ENCODE data around the gene RAP1A. TPM values are rescaled to one million over a fixed set of nuclear protein-coding genes. Genes with fewer than 3 reads are reported as not detected.
A peak's percentile ranks its signal among the peaks of the same experiment; 100 is the strongest.

Gene RAP1A
- total and polyA plus RNA-seq, 4 donors = 108 to 318 (median 149) TPM

GRCh38 chr1:111720274-111720976 lies 100.8 kb downstream of the RAP1A start:
- ATAC-seq (ENCODE audit: low FRiP score) (peak; percentile 30), DNase-seq (no peak)
- Histone ChIP-seq H3K4me3 (ENCODE audit: low read length in 2 of 2) (no peak overlapping the region), H3K4me1 (ENCODE audit: control insufficient read depth in 1 of 2, insufficient read depth in 2 of 2, low read length in 2 of 2) (no peaks in the 10 kb centered on the region), H3K36me3 (ENCODE audit: control insufficient read depth in 1 of 2, insufficient read depth in 2 of 2, low read length in 1 of 2) (no peaks in the 10 kb centered on the region), H3K9me3 (ENCODE audit: control insufficient read depth, low read length) (no peaks in the 10 kb centered on the region), H3K27ac (ENCODE audit: low read depth in 1 of 2, low read length in 2 of 2) (no peak overlapping the region), H3K27me3 (ENCODE audit: control insufficient read depth in 1 of 2, insufficient read depth in 2 of 2, low read length in 1 of 2) (no peaks in the 10 kb centered on the region)
- intact Hi-C loops (cut with DNase I) = no loop called here
- 49 to 50% methylated on average over 7 of the region's 7 CpGs for WGBS, 2 donors

GRCh38 chr1:111720977-111721786 lies 101.6 kb downstream of the RAP1A start:
- H3K4me3 ChIP-seq (ENCODE audit: low read length in 2 of 2) = no peak overlapping the region
- H3K9me3 ChIP-seq (ENCODE audit: control insufficient read depth, low read length) = no peaks in the 10 kb centered on the region
- DNase-seq = no peak
- intact Hi-C loops (cut with DNase I) = no loop called here
- no peaks in the 10 kb centered on the region for H3K36me3 ChIP-seq (ENCODE audit: control insufficient read depth in 1 of 2, insufficient read depth in 2 of 2, low read length in 1 of 2)
- WGBS, 2 donors = 72 to 74% methylated on average over 10 of the region's 10 CpGs
- no peak overlapping the region for H3K27ac ChIP-seq (ENCODE audit: low read depth in 1 of 2, low read length in 2 of 2)
- no peak for ATAC-seq (ENCODE audit: low FRiP score)
- no peaks in the 10 kb centered on the region for H3K4me1 ChIP-seq (ENCODE audit: control insufficient read depth in 1 of 2, insufficient read depth in 2 of 2, low read length in 2 of 2)
- H3K27me3 ChIP-seq (ENCODE audit: control insufficient read depth in 1 of 2, insufficient read depth in 2 of 2, low read length in 1 of 2) = no peaks in the 10 kb centered on the region

- no peak for DNase-seq
- no peak for ATAC-seq (ENCODE audit: low FRiP score)
- Histone ChIP-seq H3K36me3 (ENCODE audit: control insufficient read depth in 1 of 2, insufficient read depth in 2 of 2, low read length in 1 of 2) (peaks cover 0 to 3% of the 10 kb centered on the region in 2 donors), H3K4me1 (ENCODE audit: control insufficient read depth in 1 of 2, insufficient read depth in 2 of 2, low read length in 2 of 2) (no peaks in the 10 kb centered on the region), H3K27me3 (ENCODE audit: control insufficient read depth in 1 of 2, insufficient read depth in 2 of 2, low read length in 1 of 2) (no peaks in the 10 kb centered on the region), H3K9me3 (ENCODE audit: control insufficient read depth, low read length) (no peaks in the 10 kb centered on the region), H3K27ac (ENCODE audit: low read depth in 1 of 2, low read length in 2 of 2) (no peak overlapping the region), H3K4me3 (ENCODE audit: low read length in 2 of 2) (no peak overlapping the region)
- 81 to 84% methylated on average over 7 of the region's 7 CpGs for WGBS, 2 donors
- intact Hi-C loops (cut with DNase I) = no loop called here
Observed at GRCh38 chr1:111723091-111723806, 103.7 kb downstream of the RAP1A start.

GRCh38 chr1:111723871-111724270 lies 104.3 kb downstream of the RAP1A start:
- no peak overlapping the region for H3K4me3 ChIP-seq (ENCODE audit: low read length in 2 of 2)
- WGBS, 2 donors = 62 to 65% methylated on average over 1 of the region's 1 CpG
- H3K4me1 ChIP-seq (ENCODE audit: control insufficient read depth in 1 of 2, insufficient read depth in 2 of 2, low read length in 2 of 2) = no peaks in the 10 kb centered on the region
- intact Hi-C loops (cut with DNase I) = no loop called here
- DNase-seq (no peak), ATAC-seq (ENCODE audit: low FRiP score) (no peak)
- no peak overlapping the region for H3K27ac ChIP-seq (ENCODE audit: low read depth in 1 of 2, low read length in 2 of 2)
- H3K9me3 ChIP-seq (ENCODE audit: control insufficient read depth, low read length) = no peaks in the 10 kb centered on the region
- no peaks in the 10 kb centered on the region for H3K27me3 ChIP-seq (ENCODE audit: control insufficient read depth in 1 of 2, insufficient read depth in 2 of 2, low read length in 1 of 2)
- H3K36me3 ChIP-seq (ENCODE audit: control insufficient read depth in 1 of 2, insufficient read depth in 2 of 2, low read length in 1 of 2) = peaks cover 0 to 3% of the 10 kb centered on the region in 2 donors

GRCh38 chr1:111725192-111725591 lies 105.6 kb downstream of the RAP1A start:
- DNase-seq (no peak), ATAC-seq (ENCODE audit: low FRiP score) (peak; percentile 34)
- no peak overlapping the region for H3K27ac ChIP-seq (ENCODE audit: low read depth in 1 of 2, low read length in 2 of 2)
- H3K4me1 ChIP-seq (ENCODE audit: control insufficient read depth in 1 of 2, insufficient read depth in 2 of 2, low read length in 2 of 2) = no peaks in the 10 kb centered on the region
- H3K36me3 ChIP-seq (ENCODE audit: control insufficient read depth in 1 of 2, insufficient read depth in 2 of 2, low read length in 1 of 2) = peaks cover 0 to 3% of the 10 kb centered on the region in 2 donors
- no peaks in the 10 kb centered on the region for H3K9me3 ChIP-seq (ENCODE audit: control insufficient read depth, low read length)
- WGBS, 2 donors = 20 to 39% methylated on average over 3 to 5 of the region's 5 CpGs
- no peaks in the 10 kb centered on the region for H3K27me3 ChIP-seq (ENCODE audit: control insufficient read depth in 1 of 2, insufficient read depth in 2 of 2, low read length in 1 of 2)
- no peak overlapping the region for H3K4me3 ChIP-seq (ENCODE audit: low read length in 2 of 2)
- intact Hi-C loops (cut with DNase I) = no loop called here

GRCh38 chr1:111727056-111727455 lies 107.5 kb downstream of the RAP1A start:
- Histone ChIP-seq H3K27ac (ENCODE audit: low read depth in 1 of 2, low read length in 2 of 2) (no peak overlapping the region), H3K9me3 (ENCODE audit: control insufficient read depth, low read length) (no peaks in the 10 kb centered on the region), H3K4me3 (ENCODE audit: low read length in 2 of 2) (no peak overlapping the region), H3K36me3 (ENCODE audit: control insufficient read depth in 1 of 2, insufficient read depth in 2 of 2, low read length in 1 of 2) (peaks cover 0 to 3% of the 10 kb centered on the region in 2 donors), H3K27me3 (ENCODE audit: control insufficient read depth in 1 of 2, insufficient read depth in 2 of 2, low read length in 1 of 2) (no peaks in the 10 kb centered on the region), H3K4me1 (ENCODE audit: control insufficient read depth in 1 of 2, insufficient read depth in 2 of 2, low read length in 2 of 2) (no peaks in the 10 kb centered on the region)
- intact Hi-C loops (cut with DNase I) = no loop called here
- no peak for DNase-seq
- ATAC-seq (ENCODE audit: low FRiP score) = no peak
- WGBS, 2 donors = 88 to 92% methylated on average over 18 of the region's 18 CpGs

- no peaks in the 10 kb centered on the region for H3K27me3 ChIP-seq (ENCODE audit: control insufficient read depth in 1 of 2, insufficient read depth in 2 of 2, low read length in 1 of 2)
- no peak overlapping the region for H3K4me3 ChIP-seq (ENCODE audit: low read length in 2 of 2)
- H3K9me3 ChIP-seq (ENCODE audit: control insufficient read depth, low read length) = no peaks in the 10 kb centered on the region
- ATAC-seq (ENCODE audit: low FRiP score) (no peak), DNase-seq (no peak)
- H3K4me1 ChIP-seq (ENCODE audit: control insufficient read depth in 1 of 2, insufficient read depth in 2 of 2, low read length in 2 of 2) = no peaks in the 10 kb centered on the region
- intact Hi-C loops (cut with DNase I) = no loop called here
- no peak overlapping the region for H3K27ac ChIP-seq (ENCODE audit: low read depth in 1 of 2, low read length in 2 of 2)
- H3K36me3 ChIP-seq (ENCODE audit: control insufficient read depth in 1 of 2, insufficient read depth in 2 of 2, low read length in 1 of 2) = peaks cover 0 to 3% of the 10 kb centered on the region in 2 donors
- WGBS, 2 donors = 26 to 31% methylated on average over 7 to 8 of the region's 8 CpGs
Observed at GRCh38 chr1:111729271-111729921, 109.8 kb downstream of the RAP1A start.

- DNase-seq (no peak), ATAC-seq (ENCODE audit: low FRiP score) (no peak)
- Histone ChIP-seq H3K27me3 (ENCODE audit: control insufficient read depth in 1 of 2, insufficient read depth in 2 of 2, low read length in 1 of 2) (no peaks in the 10 kb centered on the region), H3K27ac (ENCODE audit: low read depth in 1 of 2, low read length in 2 of 2) (no peak overlapping the region), H3K36me3 (ENCODE audit: control insufficient read depth in 1 of 2, insufficient read depth in 2 of 2, low read length in 1 of 2) (peaks cover 0 to 3% of the 10 kb centered on the region in 2 donors), H3K9me3 (ENCODE audit: control insufficient read depth, low read length) (no peaks in the 10 kb centered on the region), H3K4me3 (ENCODE audit: low read length in 2 of 2) (no peak overlapping the region), H3K4me1 (ENCODE audit: control insufficient read depth in 1 of 2, insufficient read depth in 2 of 2, low read length in 2 of 2) (no peaks in the 10 kb centered on the region)
- intact Hi-C loops (cut with DNase I) = no loop called here
- 67 to 68% methylated on average over 7 of the region's 7 CpGs for WGBS, 2 donors
Observed at GRCh38 chr1:111729946-111730681, 110.5 kb downstream of the RAP1A start.

All from aorta (tissue), 5 donors.